ENCODE results near the gene GRID2IP. TPM values are rescaled to one million over a fixed set of nuclear protein-coding genes. Genes with fewer than 3 reads are reported as not detected.
A peak's percentile ranks its signal among the peaks of the same experiment; 100 is the strongest.
"Not testable (repeated sequence)": the region's sequence is repeated elsewhere in the genome, so short reads cannot be mapped to it uniquely, and the experiment has no call there.

The GRID2IP gene
- total RNA-seq, 1 donor from 2014 or later: not detected

- Histone ChIP-seq H3K4me3 (no peak overlapping the region), H3K9me3 (replicated peaks) (no peaks in the 10 kb centered on the region), H3K36me3 (no peaks in the 10 kb centered on the region), H3K4me1 (peaks cover under 1% of the 10 kb centered on the region), H3K27me3 (ENCODE audit: low read depth) (no peaks in the 10 kb centered on the region), H3K27ac (replicated peaks) (no peak overlapping the region)
- no peak for TF ChIP-seq CTCF (IDR thresholded peaks at IDR 0.05; ENCODE audit: borderline replicate concordance)
- no peak for DNase-seq
- intact Hi-C loops (cut with micrococcal nuclease): no loop called here
Measured at GRCh38 chr7:6453734-6454133, 97.5 kb downstream of the GRID2IP start.

DNA sequence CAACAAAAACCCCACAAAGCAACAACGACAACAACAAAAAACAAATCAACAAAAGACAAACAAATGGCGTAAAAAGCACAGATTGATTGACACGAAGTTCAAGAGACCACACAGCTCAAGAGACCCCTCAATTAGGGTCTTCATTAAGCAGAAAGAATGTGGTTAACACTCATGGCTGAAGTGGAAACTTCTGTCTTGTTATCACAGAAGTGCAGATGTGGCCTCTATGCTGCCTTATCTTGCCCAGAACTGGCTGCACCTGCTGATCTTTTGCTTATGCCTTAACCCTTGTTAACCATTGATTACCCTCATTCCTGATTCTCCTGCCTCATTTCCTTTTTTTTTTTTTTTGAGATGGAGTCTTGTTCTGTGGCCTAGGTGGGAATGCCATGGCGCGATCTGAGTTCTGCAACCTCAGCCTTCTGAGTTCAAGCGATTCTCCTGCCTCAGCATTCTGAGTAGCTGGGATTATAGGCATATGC, 100.0 kb downstream of the GRID2IP start:
- no peak overlapping the region for H3K27ac ChIP-seq (replicated peaks)
- no peaks in the 10 kb centered on the region for H3K27me3 ChIP-seq (ENCODE audit: low read depth)
- no peak for TF ChIP-seq CTCF (IDR thresholded peaks at IDR 0.05; ENCODE audit: borderline replicate concordance)
- H3K4me1 ChIP-seq: peaks cover 22% of the 10 kb centered on the region
- no peak overlapping the region for H3K4me3 ChIP-seq
- no peaks in the 10 kb centered on the region for H3K36me3 ChIP-seq
- intact Hi-C loops (cut with micrococcal nuclease): no loop called here
- DNase-seq: no peak
- no peaks in the 10 kb centered on the region for H3K9me3 ChIP-seq (replicated peaks)

GRCh38 chr7:6450591-6450990, 100.7 kb downstream of the GRID2IP start:
- H3K4me3 ChIP-seq; H3K27ac ChIP-seq (replicated peaks); H3K27me3 ChIP-seq (ENCODE audit: low read depth); DNase-seq; H3K9me3 ChIP-seq (replicated peaks); intact Hi-C loops (cut with micrococcal nuclease); H3K36me3 ChIP-seq: not testable (repeated sequence)
- peaks cover 26% of the 10 kb centered on the region for H3K4me1 ChIP-seq

DNA sequence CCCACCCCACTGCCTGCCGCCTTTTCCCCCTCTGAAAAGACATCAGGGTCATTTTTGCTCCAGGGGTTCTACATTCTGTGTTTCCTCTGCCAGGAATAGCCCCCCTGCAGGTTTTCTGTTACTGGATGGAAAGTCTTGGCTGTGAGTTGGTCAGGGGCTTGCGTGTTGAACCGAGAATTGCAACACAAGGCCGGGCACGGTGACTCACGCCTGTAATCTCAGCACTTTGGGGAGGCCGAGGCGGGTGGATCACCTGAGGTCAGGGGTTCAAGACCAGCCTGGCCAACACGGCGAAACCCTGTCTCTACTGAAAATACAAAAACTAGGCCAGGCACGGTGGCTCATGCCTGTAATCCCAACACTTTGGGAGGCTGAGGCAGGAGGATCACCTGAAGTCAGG, 101.4 kb downstream of the GRID2IP start:
- H3K27ac ChIP-seq (replicated peaks); DNase-seq; H3K4me3 ChIP-seq; H3K9me3 ChIP-seq (replicated peaks); intact Hi-C loops (cut with micrococcal nuclease); H3K27me3 ChIP-seq (ENCODE audit: low read depth): not testable (repeated sequence)
- Histone ChIP-seq H3K4me1 (peaks cover 33% of the 10 kb centered on the region), H3K36me3 (peaks cover 12% of the 10 kb centered on the region)

DNA sequence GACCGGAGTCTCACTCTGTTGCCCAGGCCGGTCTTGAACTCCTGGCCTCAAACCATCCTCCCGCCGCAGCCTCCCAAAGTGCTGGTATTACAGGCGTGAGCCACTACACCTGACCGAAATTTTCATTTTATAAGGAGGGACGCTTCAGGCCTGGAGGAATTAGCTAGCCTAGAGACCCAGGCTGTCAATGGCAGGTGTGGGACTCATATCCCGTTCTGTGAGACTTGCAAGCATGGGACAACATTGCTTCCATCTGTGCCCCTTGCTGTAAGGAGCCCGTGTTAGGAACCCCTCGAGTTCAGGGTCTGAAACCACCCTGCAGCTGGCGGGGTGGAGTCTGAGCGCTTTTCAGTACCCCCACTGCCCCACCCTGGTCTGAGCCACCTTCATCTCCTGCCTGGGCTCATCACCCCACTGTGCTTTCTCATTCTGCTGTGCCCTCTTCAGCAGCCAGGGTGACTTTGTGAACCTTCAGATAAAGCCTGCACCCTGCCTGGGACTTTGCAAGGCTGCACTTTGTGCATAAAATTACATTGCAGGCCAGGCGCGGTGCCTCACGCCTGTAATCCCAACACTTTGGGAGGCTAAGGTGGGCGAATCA, 102.2 kb downstream of the GRID2IP start:
- Histone ChIP-seq H3K4me3 (no peak overlapping the region), H3K27ac (replicated peaks) (peak overlapping the region; percentile 89), H3K27me3 (ENCODE audit: low read depth) (no peaks in the 10 kb centered on the region), H3K4me1 (peaks cover 33% of the 10 kb centered on the region), H3K36me3 (peaks cover 21% of the 10 kb centered on the region), H3K9me3 (replicated peaks) (no peaks in the 10 kb centered on the region)
- no peak for TF ChIP-seq CTCF (IDR thresholded peaks at IDR 0.05; ENCODE audit: borderline replicate concordance)
- no peak for DNase-seq
- intact Hi-C loops (cut with micrococcal nuclease): no loop called here

GRCh38 chr7:6447581-6448199, 103.6 kb downstream of the GRID2IP start, which contains the start of gene DAGLB:
DAGLB (minus strand) TSS chr7:6447954; CDS start chr7:6447842, 112 bp downstream.
- intact Hi-C loops (cut with micrococcal nuclease): no loop called here
- TF ChIP-seq CTCF (IDR thresholded peaks at IDR 0.05; ENCODE audit: borderline replicate concordance): no peak
- peaks cover 30% of the 10 kb centered on the region for H3K36me3 ChIP-seq
- H3K4me3 ChIP-seq: peak within 1 kb of the TSS; percentile 81
- peaks cover 33% of the 10 kb centered on the region for H3K4me1 ChIP-seq
- no peaks in the 10 kb centered on the region for H3K27me3 ChIP-seq (ENCODE audit: low read depth)
- DNase-seq: peak; percentile 92
- H3K27ac ChIP-seq (replicated peaks): peak within 1 kb of the TSS; percentile 89
- H3K9me3 ChIP-seq (replicated peaks): no peaks in the 10 kb centered on the region

Other genes starting within 250 kb of the GRID2IP start
- 24.4 TPM for gene FAM220A, start 202.5 kb downstream of the GRID2IP start, total RNA-seq
- 135 TPM for gene RAC1, start 176.9 kb downstream of the GRID2IP start, total RNA-seq
- 6.0 TPM for gene DAGLB, start 103.5 kb downstream of the GRID2IP start, total RNA-seq
- 49.5 TPM for gene KDELR2, start 67.3 kb downstream of the GRID2IP start, total RNA-seq
- 36.7 TPM for gene ZDHHC4, start 26.0 kb upstream of the GRID2IP start, total RNA-seq
- 14.4 TPM for gene INTS15, start 38.6 kb upstream of the GRID2IP start, total RNA-seq
- 15.0 TPM for gene ZNF853, start 64.1 kb upstream of the GRID2IP start, total RNA-seq
- 17.7 TPM for gene ZNF316, start 85.9 kb upstream of the GRID2IP start, total RNA-seq
- 14.2 TPM for gene ZNF12, start 155.5 kb upstream of the GRID2IP start, total RNA-seq
- not detected for gene RSPH10B2, start 202.6 kb upstream of the GRID2IP start, total RNA-seq

Data from left ventricle myocardium inferior (tissue), 1 donor.